K562 (cell line): ENCODE results near the gene C2CD2. TPM values are rescaled to one million over a fixed set of nuclear protein-coding genes. Genes with fewer than 3 reads are reported as not detected.

Source experiments
- ATAC-seq: fragments of 200-7000 bp; cut with Tn5 transposase; 3 replicates; pipeline ENCODE4 v1.9.1; 2020; ENCODE audit warnings: moderate library complexity
- BruUV-seq: library from RNA; stranded (reverse); fragments of 400-500 nt; replicated peaks from 2 replicates; lab custom pipeline; 2021; lab: Mats Ljungman, UMichigan
- CTCF ChIA-PET: fragments of 300-600 bp; formaldehyde crosslinking; extraction: SDS; loops from one replicate; lab custom pipeline; 2021; ENCODE audit warnings: low intra/inter-chr PET ratio; lab: Yijun Ruan, JAX
- POLR2A ChIA-PET: fragments of 300-600, 350-650 bp; sonication (Branson Sonifier 250); formaldehyde crosslinking; extraction: SDS; loops from one replicate; lab custom pipeline; 2021; ENCODE audit warnings: antibody characterized with exemption, inconsistent platforms; lab: Yijun Ruan, JAX
- DNase-seq, 4 experiments: peaks; one replicate each; pipeline versions ENCODE4 v3.0.0 to v3.0.0-alpha.2; 2011 to 2018; ENCODE audit warnings: low spot score in 3 of 4, mixed read lengths in 3 of 4; ENCODE audit errors: extremely low read depth in 1 of 4
- FAIRE-seq: peaks from 2 replicates; lab custom pipeline; 2011; peaks lifted over from hg19 to GRCh38; lab: Jason Lieb, UNC
- H2AFZ ChIP-seq: 2 replicates; pipeline ENCODE4 v1.6.0; 2011; ENCODE audit warnings: low read depth, low read length, control low read depth, inconsistent platforms
- H3K27ac ChIP-seq: fragments of 200-600 bp; 3 replicates; pipeline ENCODE4 v1.8.0; 2011; ENCODE audit warnings: low read depth, mild to moderate bottlenecking, control low read depth, inconsistent platforms, low read length, moderate library complexity, mixed read lengths; ENCODE audit errors: extremely low read depth
- H3K27me3 ChIP-seq, 2 experiments: fragments of 300-600 bp in 1 of 2; 2 replicates in 1 of 2; 3 replicates in 1 of 2; pipeline versions ENCODE4 v1.6.0 to v1.8.0; 2011; ENCODE audit warnings: inconsistent platforms in 2 of 2, low read length in 2 of 2, mild to moderate bottlenecking in 1 of 2, mixed read lengths in 1 of 2, moderate library complexity in 1 of 2; ENCODE audit not compliant: control insufficient read depth in 2 of 2, insufficient read depth in 2 of 2
- H3K36me3 ChIP-seq: fragments of 300-600 bp; 3 replicates; pipeline ENCODE4 v1.8.0; 2011; ENCODE audit warnings: mild to moderate bottlenecking, low read length, inconsistent platforms; ENCODE audit not compliant: control insufficient read depth, insufficient read depth
- H3K4me1 ChIP-seq, 2 experiments: fragments of 200-600 bp in 1 of 2; replicated peaks in 1 of 2; 2 replicates in 1 of 2; 3 replicates in 1 of 2; pipeline versions ENCODE4 v1.5.1 to v1.8.0; 2011; ENCODE audit warnings: inconsistent platforms in 2 of 2, low read length in 2 of 2, mild to moderate bottlenecking in 1 of 2, mixed read lengths in 1 of 2, moderate library complexity in 1 of 2; ENCODE audit not compliant: control insufficient read depth in 2 of 2, insufficient read depth in 2 of 2
- H3K4me2 ChIP-seq: 2 replicates; pipeline ENCODE4 v1.6.1; 2011; ENCODE audit warnings: low read length, control low read depth, inconsistent platforms, mixed read lengths; ENCODE audit not compliant: insufficient read depth
- H3K4me3 ChIP-seq: fragments of 200-600 bp; sonication (generic), shearing (Covaris generic); 2 replicates; pipeline ENCODE4 v1.5.1; 2016; ENCODE audit warnings: control low read depth, inconsistent platforms
- H3K79me2 ChIP-seq: fragments of 200-600 bp; 3 replicates; pipeline ENCODE4 v1.8.0; 2011; ENCODE audit warnings: low read length, inconsistent platforms; ENCODE audit not compliant: control insufficient read depth, insufficient read depth
- H3K9ac ChIP-seq, 2 experiments: 2 replicates each; pipeline versions ENCODE4 v1.6.0 to v1.6.1; 2011; ENCODE audit warnings: low read depth in 2 of 2, low read length in 2 of 2, control low read depth in 1 of 2, inconsistent platforms in 1 of 2, mild to moderate bottlenecking in 1 of 2, mixed read lengths in 1 of 2; ENCODE audit not compliant: insufficient read depth in 1 of 2
- H3K9me1 ChIP-seq: one replicate; pipeline ENCODE4 v1.6.0; 2011; ENCODE audit warnings: inconsistent platforms, mild to moderate bottlenecking, low read length, moderate library complexity; ENCODE audit not compliant: control insufficient read depth, insufficient read depth
- H3K9me3 ChIP-seq: replicated peaks from 2 replicates; pipeline ENCODE4 v1.5.1; 2011; ENCODE audit warnings: low read depth, low read length, inconsistent platforms; ENCODE audit not compliant: control insufficient read depth, insufficient read depth
- H4K20me1 ChIP-seq: replicated peaks from 2 replicates; pipeline ENCODE4 v1.6.1; 2011; ENCODE audit warnings: low read length, inconsistent platforms, mixed read lengths; ENCODE audit not compliant: control insufficient read depth, insufficient read depth
- FOXA1 ChIP-seq: fragments of 450-650 bp; IDR thresholded peaks from 2 replicates; pipeline ENCODE4 v1.6.1; 2016; ENCODE audit warnings: mild to moderate bottlenecking, borderline replicate concordance
- HMGXB4 ChIP-seq: sonication (generic); formaldehyde crosslinking; IDR thresholded peaks from 2 replicates; pipeline ENCODE4 v1.8.1; 2023; ENCODE audit warnings: mild to moderate bottlenecking, missing genetic modification reagents
- JUNB ChIP-seq: fragments of 450-650 bp; formaldehyde crosslinking; conservative IDR thresholded peaks from 2 replicates; pipeline ENCODE4 v1.4.0; 2020; ENCODE audit warnings: mild to moderate bottlenecking
- MYNN ChIP-seq, 2 experiments: sonication (generic); formaldehyde crosslinking in 1 of 2; IDR thresholded peaks; 2 replicates each; pipeline versions ENCODE4 v1.5.0 to v1.6.1; 2016 to 2020; ENCODE audit warnings: antibody characterized with exemption in 1 of 2, missing genetic modification reagents in 1 of 2
- RNF2 ChIP-seq: sonication (generic); IDR thresholded peaks from 2 replicates; pipeline ENCODE4 v1.6.1; 2016
- VEZF1 ChIP-seq: fragments of 200-800 bp; sonication (Bioruptor generic); IDR thresholded peaks from 2 replicates; pipeline ENCODE4 v1.6.1; 2017; ENCODE audit warnings: missing genetic modification characterization, missing compliant biosample characterization
- ZFP36 ChIP-seq: fragments of 150-350 bp; IDR thresholded peaks from 2 replicates; pipeline ENCODE4 v1.6.1; 2018; ENCODE audit warnings: low read length, low read depth; ENCODE audit not compliant: partially characterized antibody
- ZNF324 ChIP-seq: fragments of 250-450 bp; sonication (Bioruptor Pico); IDR thresholded peaks from 2 replicates; pipeline ENCODE4 v1.4.0; 2020; ENCODE audit warnings: mild to moderate bottlenecking
- ZNF347 ChIP-seq: fragments of 450-650 bp; formaldehyde crosslinking; IDR thresholded peaks from 2 replicates; pipeline ENCODE4 v1.4.0; 2020; ENCODE audit warnings: low read depth, mild to moderate bottlenecking, moderate library complexity
- ZNF444 ChIP-seq: fragments of 250-450 bp; sonication (Bioruptor Pico); IDR thresholded peaks from 2 replicates; pipeline ENCODE4 v1.4.0; 2020; ENCODE audit warnings: mild to moderate bottlenecking, moderate library complexity
- ZNF668 ChIP-seq: fragments of 250-450 bp; sonication (Bioruptor Pico); IDR thresholded peaks from 2 replicates; pipeline ENCODE4 v1.8.0; 2022; ENCODE audit warnings: mild to moderate bottlenecking, inconsistent platforms
- ZNF696 ChIP-seq: fragments of 250-450 bp; sonication (Bioruptor Pico); conservative IDR thresholded peaks from 2 replicates; pipeline ENCODE4 v1.4.0; 2020; ENCODE audit warnings: mild to moderate bottlenecking, moderate library complexity
- WGBS: fragments of 100-300 bp; shearing (Covaris generic); methylation state at CpG from one replicate; pipeline ENCODE4 v1.1.6; 2016; ENCODE audit warnings: low coverage, mixed read lengths; ENCODE audit not compliant: insufficient coverage; ENCODE audit errors: missing lambda C conversion rate; 5-methylcytosine and 5-hydroxymethylcytosine counted together
- in situ Hi-C: fragments of 300-500 bp; cut with MboI; formaldehyde crosslinking; loops from 4 replicates; pipeline ENCODE4 v1.15.0; 2018; ENCODE audit warnings: inconsistent platforms, mixed read lengths
- intact Hi-C: fragments of 100-400 bp; cut with micrococcal nuclease; formaldehyde crosslinking; loops from 2 replicates; pipeline ENCODE4 v1.14.2; 2022
- polyA plus RNA-seq, 8 experiments: library from polyadenylated mRNA; depleted of rRNA in 4 of 8; stranded (reverse) in 5 of 8; unstranded in 3 of 8; fragments of >200 nt; fragmentation: Nextera tagmentation in 2 of 8; fragmentation: Illumina TruSeq in 1 of 8; extraction: Ambion mirVana in 2 of 8; extraction: Trizol in 1 of 8; gene quantifications; 2 replicates each; pipeline versions ENCODE4 v1.2.1 to v1.2.3, GENCODE V29; 2011 to 2014; ENCODE audit warnings: inconsistent platforms in 1 of 8, missing spikeins in 1 of 8
- total RNA-seq, 7 experiments: library from RNA; depleted of rRNA in 6 of 7; stranded (reverse); fragments of >200 nt in 6 of 7; fragmentation: Illumina TruSeq in 2 of 7; extraction: Trizol in 2 of 7; gene quantifications; 2 replicates each; pipeline versions ENCODE4 v1.2.1 to v1.2.3, GENCODE V29; 2011 to 2021; ENCODE audit warnings: low replicate concordance in 1 of 7
- TF ChIP-seq, protein P1 (sequence below): fragments of 250-450 bp; sonication (Bioruptor Pico); IDR thresholded peaks from 2 replicates; pipeline ENCODE4 v1.9.0; 2021; ENCODE audit warnings: mild to moderate bottlenecking
- TF ChIP-seq, protein P2 (sequence below), 2 experiments: fragments of 450-650 bp; conservative IDR thresholded peaks; 2 replicates each; pipeline ENCODE4 v1.6.1; 2017; ENCODE audit warnings: mild to moderate bottlenecking in 2 of 2, moderate library complexity in 2 of 2

The C2CD2 gene
- total and polyA plus RNA-seq, 9 of the 15 experiments (the other 6 are each of a cell fraction or from before 2014, with no cell fraction given), result 1.3 to 21.6 (median 12.1) TPM

DNA sequence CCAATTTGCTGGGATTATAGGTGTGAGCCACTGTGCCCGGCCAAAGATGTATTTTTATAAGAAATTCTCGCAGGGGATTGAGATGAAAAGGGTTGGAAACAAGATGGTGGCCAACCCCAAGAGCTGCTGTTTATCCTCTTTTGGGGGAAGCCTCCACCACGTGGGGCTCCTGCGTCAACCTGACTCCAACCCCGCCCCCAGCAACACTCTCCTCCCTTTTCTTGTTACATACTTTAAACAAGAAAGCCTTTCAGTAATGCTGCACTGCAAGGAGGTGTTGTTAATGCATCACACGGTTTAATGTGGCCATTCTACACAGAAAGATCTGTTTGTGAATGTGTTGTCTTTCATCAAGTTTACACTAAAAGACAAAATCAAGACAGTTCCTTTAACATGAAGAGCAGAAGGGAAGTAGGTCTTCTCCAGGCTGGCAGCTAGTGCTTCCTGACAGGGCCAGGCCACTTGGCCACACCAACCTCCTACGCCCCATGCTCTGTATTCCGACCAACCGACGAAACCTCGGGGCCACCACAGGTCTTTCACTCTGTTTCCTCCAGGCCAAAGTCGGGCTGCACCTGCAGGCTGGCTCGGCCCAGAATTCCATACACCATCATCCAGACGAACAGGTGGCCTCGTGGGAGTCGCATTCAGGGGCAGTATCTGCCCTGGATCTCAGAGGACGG lies 25.9 kb downstream of the C2CD2 start:
- TF ChIP-seq ZNF444 (no peak), VEZF1 (CRISPR knock-in tag) (no peak), ZNF347 (CRISPR knock-in tag) (no peak), MYNN (IDR thresholded peaks at IDR 0.05) (no peak), MYNN (CRISPR knock-in tag; IDR thresholded peaks at IDR 0.05) (no peak), ZNF668 (CRISPR knock-in tag) (no peak), ZNF324 (CRISPR knock-in tag) (no peak), ZFP36 (no peak), ZNF696 (CRISPR knock-in tag) (no peak), FOXA1 (no peak), JUNB (CRISPR knock-in tag) (no peak), HMGXB4 (CRISPR knock-in tag) (no peak), RNF2 (no peak)
- TF ChIP-seq, protein P1, sequence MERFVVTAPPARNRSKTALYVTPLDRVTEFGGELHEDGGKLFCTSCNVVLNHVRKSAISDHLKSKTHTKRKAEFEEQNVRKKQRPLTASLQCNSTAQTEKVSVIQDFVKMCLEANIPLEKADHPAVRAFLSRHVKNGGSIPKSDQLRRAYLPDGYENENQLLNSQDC (CRISPR knock-in tag), result no peak
- TF ChIP-seq, protein P2, sequence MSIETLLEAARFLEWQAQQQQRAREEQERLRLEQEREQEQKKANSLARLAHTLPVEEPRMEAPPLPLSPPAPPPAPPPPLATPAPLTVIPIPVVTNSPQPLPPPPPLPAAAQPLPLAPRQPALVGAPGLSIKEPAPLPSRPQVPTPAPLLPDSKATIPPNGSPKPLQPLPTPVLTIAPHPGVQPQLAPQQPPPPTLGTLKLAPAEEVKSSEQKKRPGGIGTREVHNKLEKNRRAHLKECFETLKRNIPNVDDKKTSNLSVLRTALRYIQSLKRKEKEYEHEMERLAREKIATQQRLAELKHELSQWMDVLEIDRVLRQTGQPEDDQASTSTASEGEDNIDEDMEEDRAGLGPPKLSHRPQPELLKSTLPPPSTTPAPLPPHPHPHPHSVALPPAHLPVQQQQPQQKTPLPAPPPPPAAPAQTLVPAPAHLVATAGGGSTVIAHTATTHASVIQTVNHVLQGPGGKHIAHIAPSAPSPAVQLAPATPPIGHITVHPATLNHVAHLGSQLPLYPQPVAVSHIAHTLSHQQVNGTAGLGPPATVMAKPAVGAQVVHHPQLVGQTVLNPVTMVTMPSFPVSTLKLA (conservative IDR thresholded peaks at IDR 0.05), result no peak
- TF ChIP-seq, all 486 proteins: peak for 0
- peaks cover 10 to 19% of the 10 kb centered on the region in 2 experiments for H3K4me1 ChIP-seq
- H3K79me2 ChIP-seq, result no peaks in the 10 kb centered on the region; the same call in 2 of the 3 replicates
- H3K27me3 ChIP-seq, result no peaks in the 10 kb centered on the region
- no peak overlapping the region for H3K4me3 ChIP-seq
- POLR2A ChIA-PET, result interaction anchor here (0.6 to 1.6 kb wide), 3 partner anchors 16 to 1793 kb away, joined by 3 to 4 read pairs (median 3); no protein-coding TSS in a partner anchor
- H2AFZ ChIP-seq, result no peak overlapping the region
- no TSS peak for BruUV-seq
- FAIRE-seq (no peak), ATAC-seq (no peak), DNase-seq (no peak)
- H3K4me2 ChIP-seq, result no peak overlapping the region
- H3K9me3 ChIP-seq, result no peaks in the 10 kb centered on the region
- CTCF ChIA-PET, result no interaction called here
- in situ Hi-C loops (no loop called here), intact Hi-C loops (no loop called here)
- H3K27ac ChIP-seq, result no peak overlapping the region
- no peaks in the 10 kb centered on the region for H3K36me3 ChIP-seq
- no peak overlapping the region for H3K9ac ChIP-seq
- peaks cover 3% of the 10 kb centered on the region for H3K9me1 ChIP-seq
- WGBS, result 77% methylated on average over 17 of the region's 17 CpGs
- peaks cover 12% of the 10 kb centered on the region for H4K20me1 ChIP-seq
